Liver (tissue), 9 donors: ENCODE data around the gene KCNMA1. TPM values are rescaled to one million over a fixed set of nuclear protein-coding genes. Genes with fewer than 3 reads are reported as not detected.

Source experiments
- DNase-seq: peaks from one replicate; pipeline ENCODE4 v3.0.0-alpha.2; 2017; ENCODE audit warnings: low spot score
- H3K27ac ChIP-seq, 2 donors: one replicate each; pipeline ENCODE4 v1.7.0; 2013; ENCODE audit warnings: inconsistent platforms in 2 of 2, low read length in 2 of 2, control low read depth in 1 of 2, low read depth in 1 of 2, mild to moderate bottlenecking in 1 of 2
- H3K27me3 ChIP-seq, 4 donors: one replicate each; pipeline versions ENCODE4 v1.6.1 to v1.7.0; 2013; ENCODE audit warnings: low read length in 3 of 4, inconsistent platforms in 1 of 4, mild to moderate bottlenecking in 1 of 4, moderate library complexity in 1 of 4; ENCODE audit not compliant: control insufficient read depth in 4 of 4, insufficient read depth in 4 of 4
- H3K36me3 ChIP-seq, 4 donors: one replicate each; pipeline versions ENCODE4 v1.6.1 to v1.7.0; 2013; ENCODE audit warnings: low read length in 3 of 4, mild to moderate bottlenecking in 3 of 4, low read depth in 1 of 4, moderate library complexity in 1 of 4; ENCODE audit not compliant: control insufficient read depth in 4 of 4, insufficient read depth in 3 of 4
- H3K4me1 ChIP-seq, 4 donors: one replicate each; pipeline versions ENCODE4 v1.6.1 to v1.7.0; 2013; ENCODE audit warnings: low read length in 3 of 4, mild to moderate bottlenecking in 3 of 4, moderate library complexity in 1 of 4; ENCODE audit not compliant: control insufficient read depth in 4 of 4, insufficient read depth in 4 of 4
- H3K4me3 ChIP-seq, 3 donors: one replicate each; pipeline versions ENCODE4 v1.6.1 to v1.7.0; 2013; ENCODE audit warnings: low read length in 3 of 3, control low read depth in 1 of 3, low read depth in 1 of 3, mild to moderate bottlenecking in 1 of 3
- H3K9ac ChIP-seq, 2 donors: one replicate each; pipeline ENCODE4 v1.7.0; 2013; ENCODE audit warnings: low read length in 2 of 2, mild to moderate bottlenecking in 2 of 2, moderate library complexity in 2 of 2, control low read depth in 1 of 2, low read depth in 1 of 2
- H3K9me3 ChIP-seq, 4 donors: one replicate each; pipeline versions ENCODE4 v1.6.1 to v1.7.0; 2013; ENCODE audit warnings: low read length in 3 of 4; ENCODE audit not compliant: control insufficient read depth in 4 of 4
- CTCF ChIP-seq: fragments of 150-350 bp; IDR thresholded peaks from 2 replicates; pipeline ENCODE4 v1.5.1; 2017; ENCODE audit warnings: improper control_type of control experiment, low read depth, low read length; ENCODE audit not compliant: missing input control
- EGR1 ChIP-seq, 2 donors: IDR thresholded peaks; 2 replicates each; pipeline ENCODE4 v1.6.1; 2016 to 2018; ENCODE audit warnings: antibody characterized with exemption in 2 of 2, low read depth in 2 of 2
- FOXA1 ChIP-seq: IDR thresholded peaks from 2 replicates; pipeline ENCODE4 v1.6.1; 2016; ENCODE audit warnings: antibody characterized with exemption
- FOXA2 ChIP-seq: IDR thresholded peaks from 2 replicates; pipeline ENCODE4 v1.6.1; 2016; ENCODE audit warnings: antibody characterized with exemption
- GABPA ChIP-seq, 2 donors: IDR thresholded peaks in 1 of 2; conservative IDR thresholded peaks in 1 of 2; 2 replicates each; pipeline ENCODE4 v1.6.1; 2016; ENCODE audit warnings: antibody characterized with exemption in 2 of 2, mild to moderate bottlenecking in 1 of 2, moderate library complexity in 1 of 2
- HNF4A ChIP-seq, 2 donors: conservative IDR thresholded peaks; 2 replicates each; pipeline ENCODE4 v1.6.1; 2016; ENCODE audit warnings: antibody characterized with exemption in 2 of 2, mild to moderate bottlenecking in 2 of 2
- HNF4G ChIP-seq: IDR thresholded peaks from 2 replicates; pipeline ENCODE4 v1.6.1; 2016; ENCODE audit warnings: antibody characterized with exemption
- JUND ChIP-seq, 2 donors: IDR thresholded peaks; 2 replicates each; pipeline ENCODE4 v1.6.1; 2016; ENCODE audit warnings: antibody characterized with exemption in 2 of 2
- RAD21 ChIP-seq, 2 donors: IDR thresholded peaks; 2 replicates each; pipeline ENCODE4 v1.6.1; 2016; ENCODE audit warnings: antibody characterized with exemption in 2 of 2, mild to moderate bottlenecking in 2 of 2
- REST ChIP-seq: IDR thresholded peaks from 2 replicates; pipeline ENCODE4 v1.6.1; 2016; ENCODE audit warnings: antibody characterized with exemption, mild to moderate bottlenecking
- RXRA ChIP-seq, 2 donors: IDR thresholded peaks; 2 replicates each; pipeline ENCODE4 v1.6.1; 2017 to 2018; ENCODE audit warnings: antibody characterized with exemption in 2 of 2, mild to moderate bottlenecking in 1 of 2
- TAF1 ChIP-seq: conservative IDR thresholded peaks from 2 replicates; pipeline ENCODE4 v1.6.1; 2016; ENCODE audit warnings: antibody characterized with exemption, mild to moderate bottlenecking
- YY1 ChIP-seq: IDR thresholded peaks from 2 replicates; pipeline ENCODE4 v1.6.1; 2016; ENCODE audit warnings: antibody characterized with exemption, mild to moderate bottlenecking
- WGBS: extraction: QIAGEN DNeasy Blood & Tissue Kit; methylation state at CpG from one replicate; pipeline ENCODE4 v1.1.7; 2013; 5-methylcytosine and 5-hydroxymethylcytosine counted together
- polyA plus RNA-seq, 2 donors: library from polyadenylated mRNA; stranded (reverse) in 1 of 2; unstranded in 1 of 2; fragments of 200-250 nt in 1 of 2; fragments of >200 nt in 1 of 2; fragmentation: Nextera tagmentation in 1 of 2; extraction: Ambion mirVana in 1 of 2; gene quantifications; one replicate each; pipeline versions ENCODE4 v1.2.1 to v1.2.3, GENCODE V29; 2013 to 2015
- total RNA-seq, 2 donors: library from RNA; depleted of rRNA; stranded (reverse); fragments of >200 nt; gene quantifications; one replicate each; pipeline ENCODE4 v1.2.3, GENCODE V29; 2014
- TF ChIP-seq, protein P1 (sequence below): IDR thresholded peaks from 2 replicates; pipeline ENCODE4 v1.6.1; 2016; ENCODE audit warnings: antibody characterized with exemption
- TF ChIP-seq, protein P2 (sequence below): IDR thresholded peaks from 2 replicates; pipeline ENCODE4 v1.6.1; 2016; ENCODE audit warnings: antibody characterized with exemption
- TF ChIP-seq, protein P3 (sequence below): IDR thresholded peaks from 2 replicates; pipeline ENCODE4 v1.6.1; 2016; ENCODE audit warnings: antibody characterized with exemption
- donor health status: healthy.
- donor health status: healthy.
- donor health status: healthy.
- donor health status: healthy.
- donor health status: healthy.

Gene KCNMA1
- total and polyA plus RNA-seq, 4 donors: 2.5 to 9.7 (median 4.7) TPM

GRCh38 chr10:77565590-77566023 lies 72.0 kb downstream of the KCNMA1 start:
- TF ChIP-seq REST: no peak
- no peak for TF ChIP-seq FOXA1
- TF ChIP-seq, protein P1, sequence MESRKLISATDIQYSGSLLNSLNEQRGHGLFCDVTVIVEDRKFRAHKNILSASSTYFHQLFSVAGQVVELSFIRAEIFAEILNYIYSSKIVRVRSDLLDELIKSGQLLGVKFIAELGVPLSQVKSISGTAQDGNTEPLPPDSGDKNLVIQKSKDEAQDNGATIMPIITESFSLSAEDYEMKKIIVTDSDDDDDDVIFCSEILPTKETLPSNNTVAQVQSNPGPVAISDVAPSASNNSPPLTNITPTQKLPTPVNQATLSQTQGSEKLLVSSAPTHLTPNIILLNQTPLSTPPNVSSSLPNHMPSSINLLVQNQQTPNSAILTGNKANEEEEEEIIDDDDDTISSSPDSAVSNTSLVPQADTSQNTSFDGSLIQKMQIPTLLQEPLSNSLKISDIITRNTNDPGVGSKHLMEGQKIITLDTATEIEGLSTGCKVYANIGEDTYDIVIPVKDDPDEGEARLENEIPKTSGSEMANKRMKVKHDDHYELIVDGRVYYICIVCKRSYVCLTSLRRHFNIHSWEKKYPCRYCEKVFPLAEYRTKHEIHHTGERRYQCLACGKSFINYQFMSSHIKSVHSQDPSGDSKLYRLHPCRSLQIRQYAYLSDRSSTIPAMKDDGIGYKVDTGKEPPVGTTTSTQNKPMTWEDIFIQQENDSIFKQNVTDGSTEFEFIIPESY: no peak
- no peak for TF ChIP-seq JUND (IDR thresholded peaks at IDR 0.05)
- no peak for TF ChIP-seq HNF4A (conservative IDR thresholded peaks at IDR 0.05)
- no peak for TF ChIP-seq EGR1 (IDR thresholded peaks at IDR 0.05; ENCODE audit: low read depth in 2 of 2)
- TF ChIP-seq CTCF: no peak
- TF ChIP-seq RXRA (IDR thresholded peaks at IDR 0.05): no peak
- TF ChIP-seq, protein P2, sequence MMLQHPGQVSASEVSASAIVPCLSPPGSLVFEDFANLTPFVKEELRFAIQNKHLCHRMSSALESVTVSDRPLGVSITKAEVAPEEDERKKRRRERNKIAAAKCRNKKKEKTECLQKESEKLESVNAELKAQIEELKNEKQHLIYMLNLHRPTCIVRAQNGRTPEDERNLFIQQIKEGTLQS: no peak
- no peak for TF ChIP-seq FOXA2
- TF ChIP-seq RAD21 (IDR thresholded peaks at IDR 0.05): no peak
- TF ChIP-seq YY1: no peak
- TF ChIP-seq, protein P3, sequence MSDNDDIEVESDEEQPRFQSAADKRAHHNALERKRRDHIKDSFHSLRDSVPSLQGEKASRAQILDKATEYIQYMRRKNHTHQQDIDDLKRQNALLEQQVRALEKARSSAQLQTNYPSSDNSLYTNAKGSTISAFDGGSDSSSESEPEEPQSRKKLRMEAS: no peak
- TF ChIP-seq TAF1: no peak
- Histone ChIP-seq H3K4me1 (peaks cover 2 to 31% (median 17%) of the 10 kb centered on the region in 4 donors), H3K27me3 (no peaks in the 10 kb centered on the region), H3K9me3 (no peaks in the 10 kb centered on the region), H3K4me3 (no peak overlapping the region), H3K36me3 (no peaks in the 10 kb centered on the region), H3K9ac (no peak overlapping the region), H3K27ac (no peak overlapping the region)
- WGBS: 93% methylated on average over 4 of the region's 4 CpGs
- no peak for DNase-seq

DNA sequence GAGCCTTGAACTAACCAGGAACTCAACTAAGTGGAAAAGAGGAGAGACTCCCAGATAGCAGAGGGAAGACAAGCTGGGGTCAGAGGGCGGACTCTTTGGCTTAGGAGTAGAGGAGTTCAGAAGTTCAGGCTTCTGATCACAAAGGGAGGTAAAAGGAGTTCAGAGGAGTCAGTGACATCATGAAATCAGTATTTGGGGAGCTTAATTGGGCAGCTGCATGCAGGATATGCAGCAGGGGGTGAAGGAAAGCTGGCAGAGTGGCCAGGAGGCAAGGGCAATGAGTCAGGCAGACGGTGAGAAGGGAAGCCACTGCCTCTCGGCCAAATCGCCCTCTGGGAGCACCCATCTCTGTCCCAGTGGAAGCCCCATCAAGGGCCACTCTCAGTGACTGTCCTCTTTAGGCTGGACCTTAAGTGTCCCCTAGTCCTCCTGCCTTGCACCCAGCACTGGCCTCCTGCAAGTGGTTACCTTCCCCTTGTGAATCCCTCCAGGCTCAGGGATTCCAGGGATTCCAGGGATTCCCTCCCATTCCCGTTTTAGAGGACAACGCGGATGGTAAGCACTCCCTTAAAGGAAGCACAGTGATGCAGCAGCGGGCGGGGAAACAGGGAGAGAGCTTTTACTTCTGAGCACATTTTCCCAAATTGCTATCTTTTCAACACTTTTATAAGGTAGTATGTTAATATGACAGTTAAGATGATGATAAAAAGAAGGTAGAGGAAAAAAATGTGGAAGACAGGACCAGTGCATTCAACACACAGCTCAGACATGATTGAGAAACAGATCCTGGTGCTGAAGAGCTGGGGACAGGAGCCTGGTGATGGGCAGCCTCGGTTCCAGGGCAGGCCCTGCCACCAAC lies 72.6 kb downstream of the KCNMA1 start:
- DNase-seq: no peak
- H3K27me3 ChIP-seq: no peaks in the 10 kb centered on the region
- H3K27ac ChIP-seq: no peak overlapping the region
- H3K4me1 ChIP-seq: peaks cover 2 to 38% (median 17%) of the 10 kb centered on the region in 4 donors
- TF ChIP-seq GABPA (IDR thresholded peaks at IDR 0.05 in 1 of 2, conservative IDR thresholded peaks at IDR 0.05 in 1 of 2) (no peak), FOXA1 (no peak), HNF4G (peak; percentile 21), HNF4A (conservative IDR thresholded peaks at IDR 0.05) (peak; percentile 10 to 77), RAD21 (IDR thresholded peaks at IDR 0.05) (peak in 1 of 2 donors; percentile 29), CTCF (no peak), YY1 (no peak), RXRA (IDR thresholded peaks at IDR 0.05) (peak in 1 of 2 donors; percentile 79)
- TF ChIP-seq, protein P2: no peak
- 76% methylated on average over 10 of the region's 10 CpGs for WGBS
- no peak overlapping the region for H3K4me3 ChIP-seq
- H3K9me3 ChIP-seq: no peaks in the 10 kb centered on the region
- H3K9ac ChIP-seq: no peak overlapping the region
- H3K36me3 ChIP-seq: no peaks in the 10 kb centered on the region
